H1 (cell line): ENCODE results near the gene UBE2E2. TPM values are rescaled to one million over a fixed set of nuclear protein-coding genes. Genes with fewer than 3 reads are reported as not detected.

Experiments used
- CTCF ChIA-PET: fragments of 300-600 bp; sonication (Branson Sonifier 250); formaldehyde crosslinking; loops from one replicate; lab custom pipeline; 2021; ENCODE audit not compliant: partially characterized antibody; lab: Charles Lee
- POLR2A ChIA-PET: fragments of 300-600 bp; sonication (Branson Sonifier 250); formaldehyde crosslinking; loops from one replicate; lab custom pipeline; 2021; ENCODE audit warnings: inconsistent platforms; ENCODE audit not compliant: partially characterized antibody; lab: Charles Lee
- DNase-seq, 2 experiments: peaks; one replicate each; pipeline versions ENCODE4 v3.0.0 to v3.0.0-alpha.2; 2010 to 2022; ENCODE audit warnings: low spot score in 2 of 2, low read depth in 1 of 2, mixed read lengths in 1 of 2
- FAIRE-seq: peaks from 2 replicates; lab custom pipeline; 2011; peaks lifted over from hg19 to GRCh38; lab: Jason Lieb, UNC
- H2AFZ ChIP-seq: 2 replicates; pipeline ENCODE4 v1.8.1; 2012; ENCODE audit warnings: low read length, inconsistent platforms
- H2AK5ac ChIP-seq: 2 replicates; pipeline ENCODE4 v1.6.1; 2013; ENCODE audit warnings: low read depth, low read length
- H2BK120ac ChIP-seq: replicated peaks from 2 replicates; pipeline ENCODE3; 2013; ENCODE audit warnings: low read depth, low read length, inconsistent platforms
- H2BK12ac ChIP-seq: 2 replicates; pipeline ENCODE4 v1.6.1; 2013; ENCODE audit warnings: low read depth, low read length
- H2BK15ac ChIP-seq: 2 replicates; pipeline ENCODE4 v1.6.1; 2013; ENCODE audit warnings: low read length
- H2BK20ac ChIP-seq: 2 replicates; pipeline ENCODE4 v1.6.1; 2013; ENCODE audit warnings: low read length
- H2BK5ac ChIP-seq: 2 replicates; pipeline ENCODE4 v1.6.1; 2013; ENCODE audit warnings: low read depth, low read length
- H3K14ac ChIP-seq: 2 replicates; pipeline ENCODE4 v1.6.1; 2013; ENCODE audit warnings: inconsistent platforms; ENCODE audit not compliant: insufficient read length
- H3K18ac ChIP-seq: 2 replicates; pipeline ENCODE4 v1.6.1; 2013; ENCODE audit warnings: low read length; ENCODE audit errors: extremely low read depth
- H3K23ac ChIP-seq: 2 replicates; pipeline ENCODE4 v1.6.1; 2013; ENCODE audit warnings: inconsistent platforms; ENCODE audit not compliant: insufficient read length
- H3K23me2 ChIP-seq: 2 replicates; pipeline ENCODE4 v1.6.1; 2013; ENCODE audit warnings: low read depth, low read length
- H3K27ac ChIP-seq: 2 replicates; pipeline ENCODE4 v1.6.1; 2011; ENCODE audit warnings: low read depth, low read length, inconsistent platforms
- H3K27me3 ChIP-seq, 4 experiments: replicated peaks in 1 of 4; 1 replicate in 1 of 4; 2 replicates in 3 of 4; pipeline versions ENCODE4 v1.6.1 to v1.8.1; 2011 to 2013; ENCODE audit warnings: low read length in 3 of 4, mild to moderate bottlenecking in 3 of 4, inconsistent platforms in 2 of 4, mixed read lengths in 2 of 4, moderate library complexity in 1 of 4; ENCODE audit not compliant: control insufficient read depth in 3 of 4, insufficient read depth in 3 of 4; ENCODE audit errors: extremely low read depth in 1 of 4
- H3K36me3 ChIP-seq, 4 experiments: 2 replicates each; pipeline versions ENCODE4 v1.6.1 to v1.8.1; 2011 to 2013; ENCODE audit warnings: mild to moderate bottlenecking in 4 of 4, low read length in 3 of 4, moderate library complexity in 2 of 4, control low read depth in 1 of 4, inconsistent platforms in 1 of 4; ENCODE audit not compliant: insufficient read depth in 4 of 4, control insufficient read depth in 2 of 4
- H3K4ac ChIP-seq: replicated peaks from 2 replicates; pipeline ENCODE3; 2013; ENCODE audit warnings: low read length, low read depth, mixed read lengths, inconsistent platforms; ENCODE audit not compliant: insufficient read length
- H3K4me1 ChIP-seq, 4 experiments: replicated peaks in 1 of 4; 1 replicate in 1 of 4; 2 replicates in 3 of 4; pipeline versions ENCODE4 v1.6.1 to v1.8.1; 2011 to 2013; ENCODE audit warnings: low read length in 3 of 4, inconsistent platforms in 2 of 4, mixed read lengths in 1 of 4; ENCODE audit not compliant: insufficient read depth in 4 of 4, control insufficient read depth in 3 of 4
- H3K4me2 ChIP-seq, 2 experiments: 2 replicates each; pipeline versions ENCODE4 v1.6.1 to v1.8.1; 2011 to 2013; ENCODE audit warnings: low read depth in 2 of 2, low read length in 2 of 2, control low read depth in 1 of 2, inconsistent platforms in 1 of 2, mild to moderate bottlenecking in 1 of 2; ENCODE audit not compliant: insufficient read depth in 1 of 2
- H3K4me3 ChIP-seq, 4 experiments: fragments of 200-600, 300-600 bp in 1 of 4; sonication (generic), shearing (Covaris generic), sonication (Bioruptor Twin) in 1 of 4; 2 replicates each; pipeline versions ENCODE4 v1.5.1 to v1.8.1; 2011 to 2016; ENCODE audit warnings: low read length in 4 of 4, low read depth in 3 of 4, control low read depth in 2 of 4, inconsistent platforms in 2 of 4, mild to moderate bottlenecking in 2 of 4, mixed read lengths in 1 of 4, moderate library complexity in 1 of 4; ENCODE audit not compliant: insufficient read depth in 2 of 4; ENCODE audit errors: extremely low read depth in 1 of 4
- H3K56ac ChIP-seq: replicated peaks from 2 replicates; pipeline ENCODE3; 2013; ENCODE audit warnings: low read depth, mild to moderate bottlenecking, mixed read lengths, low read length, inconsistent platforms; ENCODE audit not compliant: insufficient read length
- H3K79me1 ChIP-seq: 2 replicates; pipeline ENCODE4 v1.6.1; 2013; ENCODE audit warnings: low read depth, low read length, control low read depth
- H3K79me2 ChIP-seq, 2 experiments: 2 replicates each; pipeline versions ENCODE4 v1.6.1 to v1.8.1; 2012 to 2013; ENCODE audit warnings: low read length in 2 of 2, mild to moderate bottlenecking in 2 of 2, inconsistent platforms in 1 of 2; ENCODE audit not compliant: insufficient read depth in 2 of 2, control insufficient read depth in 1 of 2
- H3K9ac ChIP-seq, 4 experiments: replicated peaks in 1 of 4; 1 replicate in 1 of 4; 2 replicates in 3 of 4; pipeline versions ENCODE4 v1.6.1 to v1.8.1; 2011 to 2013; ENCODE audit warnings: low read depth in 3 of 4, low read length in 3 of 4, control low read depth in 2 of 4, mild to moderate bottlenecking in 2 of 4, moderate library complexity in 2 of 4, inconsistent platforms in 1 of 4; ENCODE audit errors: extremely low read depth in 1 of 4
- H3K9me3 ChIP-seq, 2 experiments: 2 replicates each; pipeline versions ENCODE4 v1.6.1 to v1.8.1; 2012 to 2013; ENCODE audit warnings: mild to moderate bottlenecking in 2 of 2, moderate library complexity in 2 of 2, control low read depth in 1 of 2, inconsistent platforms in 1 of 2, low read depth in 1 of 2, low read length in 1 of 2, mixed read lengths in 1 of 2; ENCODE audit not compliant: insufficient read depth in 2 of 2
- H4K20me1 ChIP-seq, 2 experiments: replicated peaks in 1 of 2; 2 replicates each; pipeline versions ENCODE3 to v1.8.1; 2011 to 2013; ENCODE audit warnings: inconsistent platforms in 2 of 2, low read length in 2 of 2, mild to moderate bottlenecking in 1 of 2; ENCODE audit not compliant: insufficient read depth in 2 of 2, control insufficient read depth in 1 of 2
- H4K5ac ChIP-seq: 2 replicates; pipeline ENCODE4 v1.6.1; 2013; ENCODE audit warnings: low read length, low read depth, mixed read lengths, inconsistent platforms; ENCODE audit not compliant: insufficient read length
- H4K8ac ChIP-seq: 2 replicates; pipeline ENCODE4 v1.8.0; 2013; ENCODE audit warnings: mild to moderate bottlenecking, moderate library complexity, low read length, inconsistent platforms; ENCODE audit not compliant: insufficient read depth; ENCODE audit errors: extremely low read depth
- H4K91ac ChIP-seq: replicated peaks from 2 replicates; pipeline ENCODE3; 2013; ENCODE audit warnings: low read length, mixed read lengths, inconsistent platforms; ENCODE audit not compliant: insufficient read length
- CEBPB ChIP-seq: IDR thresholded peaks from 2 replicates; pipeline ENCODE4 v1.6.1; 2012; ENCODE audit warnings: low read depth, low read length
- EGR1 ChIP-seq: IDR thresholded peaks from 2 replicates; pipeline ENCODE4 v1.6.1; 2011; ENCODE audit warnings: low read depth, low read length, borderline replicate concordance
- HDAC2 ChIP-seq, 2 experiments: fragments of 300-600 bp in 1 of 2; sonication (generic) in 1 of 2; IDR thresholded peaks; 2 replicates each; pipeline ENCODE4 v1.6.1; 2011 to 2012; ENCODE audit warnings: low read depth in 2 of 2, low read length in 2 of 2, mild to moderate bottlenecking in 2 of 2, moderate library complexity in 2 of 2, borderline replicate concordance in 1 of 2, inconsistent platforms in 1 of 2
- JUND ChIP-seq: IDR thresholded peaks from 2 replicates; pipeline ENCODE4 v1.6.1; 2011; ENCODE audit warnings: mild to moderate bottlenecking, improper control_type of control experiment, low read length
- MAFK ChIP-seq: IDR thresholded peaks from 2 replicates; pipeline ENCODE4 v1.6.1; 2012; ENCODE audit warnings: low read depth, mild to moderate bottlenecking, improper control_type of control experiment, low read length
- PHF8 ChIP-seq: fragments of 200-600 bp; sonication (generic); conservative IDR thresholded peaks from 2 replicates; pipeline ENCODE4 v1.7.1; 2012; ENCODE audit warnings: low read depth, mild to moderate bottlenecking, inconsistent platforms, low read length, moderate library complexity
- RAD21 ChIP-seq, 2 experiments: IDR thresholded peaks in 1 of 2; conservative IDR thresholded peaks in 1 of 2; 2 replicates each; pipeline ENCODE4 v1.6.1; 2011; ENCODE audit warnings: low read depth in 2 of 2, low read length in 2 of 2, improper control_type of control experiment in 1 of 2, inconsistent platforms in 1 of 2, mild to moderate bottlenecking in 1 of 2, moderate library complexity in 1 of 2
- SP1 ChIP-seq: IDR thresholded peaks from 2 replicates; pipeline ENCODE4 v1.6.1; 2011; ENCODE audit warnings: low read depth, low read length
- SRF ChIP-seq: IDR thresholded peaks from 2 replicates; pipeline ENCODE4 v1.6.1; 2011; ENCODE audit warnings: mild to moderate bottlenecking, low read depth, low read length, moderate library complexity
- WGBS, 2 experiments: shearing (Covaris generic) in 1 of 2; methylation state at CpG; one replicate each; pipeline versions ENCODE4 v1.1.6 to v1.1.7; 2013 to 2015; ENCODE audit warnings: low lambda C conversion rate in 2 of 2, mixed read lengths in 2 of 2, inconsistent platforms in 1 of 2, low coverage in 1 of 2, missing lambda C conversion rate in 1 of 2; ENCODE audit not compliant: insufficient replicate concordance in 2 of 2, insufficient coverage in 1 of 2, insufficient read length in 1 of 2; ENCODE audit errors: extremely low coverage in 1 of 2, missing lambda C conversion rate in 1 of 2; 5-methylcytosine and 5-hydroxymethylcytosine counted together
- polyA plus RNA-seq, 7 experiments: library from polyadenylated mRNA; depleted of rRNA in 3 of 7; stranded (reverse) in 5 of 7; unstranded in 2 of 7; fragments of >200 nt in 5 of 7; fragments of 200-250 nt in 2 of 7; gene quantifications; 1 replicate in 5 of 7; 2 replicates in 1 of 7; 4 replicates in 1 of 7; pipeline versions ENCODE4 v1.2.1 to v1.2.3, GENCODE V29; 2011 to 2013; ENCODE audit warnings: missing spikeins in 2 of 7, mixed read lengths in 2 of 7
- total RNA-seq: library from RNA; stranded (reverse); fragmentation: NEBNext Ultra II Directional; extraction: Animal tissue kit (Norgen Biotek cat#: 25700); gene quantifications from 2 replicates; pipeline ENCODE4 v1.2.1, GENCODE V29; 2021

Gene UBE2E2
- total and polyA plus RNA-seq, 2 of the 8 experiments (the other 6 are each of a cell fraction or from before 2014, with no cell fraction given) = 57.6 to 70.6 TPM

DNA sequence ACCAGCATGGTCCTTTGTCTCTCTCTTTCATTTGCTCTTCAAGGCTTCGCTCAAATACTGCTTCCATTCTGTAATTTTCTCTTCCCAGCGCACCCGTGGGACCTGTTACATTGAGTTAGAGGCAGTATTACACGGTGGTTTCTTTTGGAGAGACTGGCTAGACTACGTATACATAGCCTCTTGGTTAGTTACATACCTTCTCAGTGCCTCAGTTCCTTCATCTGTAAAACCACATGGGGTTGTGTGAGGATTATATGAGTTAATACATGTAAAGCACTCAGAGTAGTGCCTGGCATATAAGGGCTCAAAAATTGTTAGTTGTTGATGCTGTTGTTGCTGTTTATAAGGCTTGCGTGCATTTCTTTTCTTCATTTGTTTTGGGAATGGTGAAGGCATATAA, 33.8 kb downstream of the UBE2E2 start:
- Histone ChIP-seq H2BK12ac (no peak overlapping the region), H2AK5ac (no peak overlapping the region), H4K5ac (no peak overlapping the region), H3K36me3 (no peaks in the 10 kb centered on the region), H2BK5ac (no peak overlapping the region), H4K20me1 (peaks cover 0 to 1% of the 10 kb centered on the region in 2 experiments), H4K91ac (no peak overlapping the region), H3K9me3 (no peaks in the 10 kb centered on the region), H3K18ac (no peak overlapping the region), H3K4me3 (no peak overlapping the region), H3K27me3 (no peaks in the 10 kb centered on the region), H2BK120ac (no peak overlapping the region), H3K23ac (no peak overlapping the region), H3K56ac (no peak overlapping the region), H3K79me2 (peaks cover 0 to 67% of the 10 kb centered on the region in 2 experiments; a peak in 2 of 4 replicates), H3K4me1 (peaks cover 0 to 8% (median 2%) of the 10 kb centered on the region in 4 experiments; a peak in 2 of 7 replicates), H2BK20ac (no peak overlapping the region), H3K14ac (no peak overlapping the region), H3K27ac (no peak overlapping the region), H2AFZ (no peak overlapping the region), H3K79me1 (peaks cover 3% of the 10 kb centered on the region; the same call in 1 of the 2 replicates), H3K23me2 (no peaks in the 10 kb centered on the region; the same call in 1 of the 2 replicates), H3K4me2 (no peak overlapping the region), H3K9ac (no peak overlapping the region), H2BK15ac (no peak overlapping the region), H4K8ac (no peak overlapping the region), H3K4ac (no peak overlapping the region)
- TF ChIP-seq EGR1 (no peak), SP1 (no peak), SRF (no peak), CEBPB (no peak), RAD21 (IDR thresholded peaks at IDR 0.05 in 1 of 2, conservative IDR thresholded peaks at IDR 0.05 in 1 of 2; ENCODE audit: low read depth in 2 of 2, low read length in 2 of 2) (no peak), HDAC2 (IDR thresholded peaks at IDR 0.05; ENCODE audit: borderline replicate concordance in 1 of 2, low read depth in 2 of 2, low read length in 2 of 2) (no peak), PHF8 (no peak), MAFK (no peak), JUND (no peak)
- no peak for DNase-seq
- 88% methylated on average over 6 of the region's 6 CpGs; no CpG with 5 or more reads in 1 of the 2 experiments for WGBS, 2 experiments
- no peak for FAIRE-seq
- CTCF ChIA-PET = no interaction called here
- POLR2A ChIA-PET = no interaction called here
